NCI-H510A treated with DMSO at 0.1 percent for 48 hours (cell line): ENCODE measurements around the gene ARHGEF38.
"Not testable (repeated sequence)": the region's sequence is repeated elsewhere in the genome, so short reads cannot be mapped to it uniquely, and the experiment has no call there.

ENCODE experiments used
- DNase-seq: peaks from one replicate; lab custom pipeline; 2025; lab: John Stamatoyannopoulos, UW

ARHGEF38 gene

DNA sequence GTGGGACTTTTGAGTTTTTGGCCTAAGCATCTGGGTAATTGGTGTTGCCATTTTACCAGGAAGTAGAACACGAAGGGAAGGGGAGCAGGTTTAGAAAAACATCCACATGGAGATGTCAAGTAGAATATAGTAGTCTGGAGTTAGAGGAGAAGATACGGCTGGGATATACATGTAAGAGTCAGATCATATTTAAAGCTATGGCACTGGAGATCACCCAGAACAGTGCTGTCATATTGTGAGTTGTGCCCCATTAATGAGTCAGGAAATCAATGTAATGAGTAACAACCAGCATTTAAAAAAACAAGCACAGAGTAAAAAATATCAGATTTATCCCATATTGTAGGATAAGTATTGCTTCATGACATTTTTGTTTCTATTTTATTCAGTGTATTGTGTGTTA is 160.3 kb downstream of the ARHGEF38 start:
- no peak for DNase-seq

- DNase-seq: no peak
Measured at GRCh38 chr4:105714071-105714521, 161.7 kb downstream of the ARHGEF38 start.

- no peak for DNase-seq
Measured at GRCh38 chr4:105714932-105715331, 162.5 kb downstream of the ARHGEF38 start.

DNA sequence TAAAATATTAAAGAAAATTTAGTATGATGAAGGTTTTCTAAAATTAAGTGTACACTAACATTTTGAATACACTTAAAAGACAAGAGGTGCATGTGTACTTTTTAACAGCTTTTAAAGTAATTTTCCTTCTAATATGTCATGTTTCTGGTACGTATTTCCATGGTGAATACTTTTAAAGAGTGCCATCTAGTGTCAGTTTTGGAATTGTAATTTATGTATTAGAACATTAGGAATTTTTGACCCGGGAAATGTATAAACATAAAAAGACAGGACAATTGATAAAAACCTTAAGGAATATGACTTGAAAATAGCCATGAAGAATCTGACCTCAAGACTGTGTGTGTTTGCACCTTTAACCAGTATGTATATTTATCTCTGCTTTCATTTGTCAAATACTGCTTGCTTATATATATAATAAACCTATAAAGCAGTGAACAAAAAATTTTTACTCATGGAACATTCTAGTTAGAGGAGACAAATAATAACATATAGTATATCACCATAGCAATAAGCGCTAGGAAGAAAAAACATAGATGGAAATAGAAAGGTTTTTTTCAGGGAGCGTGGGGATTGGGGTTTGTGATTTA is 163.4 kb downstream of the ARHGEF38 start:
- peak; percentile 21 for DNase-seq

- no peak for DNase-seq
Measured at GRCh38 chr4:105719204-105719603, 166.8 kb downstream of the ARHGEF38 start.

DNA sequence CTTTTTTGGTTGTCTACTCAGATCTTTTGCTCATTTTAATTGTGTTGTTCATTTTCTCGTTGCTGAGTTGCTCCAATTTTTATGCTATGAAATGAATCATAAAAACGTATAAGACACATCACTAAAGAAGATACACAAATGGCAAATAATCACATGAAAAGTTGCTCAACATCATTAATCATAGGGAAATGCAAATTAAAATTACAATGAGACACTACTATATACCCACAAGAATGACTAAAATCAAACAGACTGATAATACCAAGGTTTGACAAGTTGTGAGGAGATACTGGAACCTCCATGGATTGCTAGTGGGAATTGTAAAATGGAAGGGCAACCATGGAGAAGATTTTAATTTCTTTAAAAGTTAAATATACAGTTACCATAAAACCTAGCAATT is 173.2 kb downstream of the ARHGEF38 start:
- DNase-seq: no peak

- DNase-seq: not testable (repeated sequence)
Measured at GRCh38 chr4:105729895-105730294, 177.5 kb downstream of the ARHGEF38 start.
